Coronary artery (tissue), 2 donors: ENCODE data around the gene ABCC9.

ENCODE experiments used
- DNase-seq: peaks from one replicate; pipeline ENCODE4 v3.0.0-alpha.2; 2017; ENCODE audit warnings: low spot score
- H3K27ac ChIP-seq, 2 donors: fragments of 200-600 bp; sonication (generic); one replicate each; pipeline ENCODE4 v1.5.1; 2016 to 2019
- H3K4me3 ChIP-seq: fragments of 200-600 bp; sonication (generic); 2 replicates; pipeline ENCODE4 v1.5.1; 2016; ENCODE audit warnings: mild to moderate bottlenecking, moderate library complexity
- TF ChIP-seq, protein P1 (sequence below): fragments of 200-600 bp; sonication (generic); IDR thresholded peaks from one replicate; pipeline ENCODE4 v1.5.1; 2019; ENCODE audit warnings: antibody characterized with exemption

ABCC9 gene

DNA sequence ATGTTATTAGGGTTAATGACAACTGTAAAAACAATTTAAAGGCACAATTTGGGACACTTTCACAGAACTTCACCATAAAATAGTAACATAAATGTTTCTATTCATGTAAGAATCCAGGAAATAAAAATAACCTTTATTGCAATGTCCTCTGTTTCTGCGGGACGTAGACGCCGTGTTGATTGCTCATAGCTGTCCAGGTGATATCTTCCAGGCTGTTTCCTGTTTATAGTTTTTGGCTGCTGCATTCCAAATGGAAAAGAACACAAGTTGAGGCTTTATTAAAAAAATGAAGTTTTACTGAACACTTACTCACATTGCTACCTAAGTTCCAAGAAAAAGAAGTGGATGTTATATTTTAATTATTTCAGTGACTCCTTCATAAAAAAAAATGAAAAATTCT, 58.6 kb downstream of the ABCC9 start:
- no peak overlapping the region for H3K4me3 ChIP-seq
- TF ChIP-seq, protein P1, sequence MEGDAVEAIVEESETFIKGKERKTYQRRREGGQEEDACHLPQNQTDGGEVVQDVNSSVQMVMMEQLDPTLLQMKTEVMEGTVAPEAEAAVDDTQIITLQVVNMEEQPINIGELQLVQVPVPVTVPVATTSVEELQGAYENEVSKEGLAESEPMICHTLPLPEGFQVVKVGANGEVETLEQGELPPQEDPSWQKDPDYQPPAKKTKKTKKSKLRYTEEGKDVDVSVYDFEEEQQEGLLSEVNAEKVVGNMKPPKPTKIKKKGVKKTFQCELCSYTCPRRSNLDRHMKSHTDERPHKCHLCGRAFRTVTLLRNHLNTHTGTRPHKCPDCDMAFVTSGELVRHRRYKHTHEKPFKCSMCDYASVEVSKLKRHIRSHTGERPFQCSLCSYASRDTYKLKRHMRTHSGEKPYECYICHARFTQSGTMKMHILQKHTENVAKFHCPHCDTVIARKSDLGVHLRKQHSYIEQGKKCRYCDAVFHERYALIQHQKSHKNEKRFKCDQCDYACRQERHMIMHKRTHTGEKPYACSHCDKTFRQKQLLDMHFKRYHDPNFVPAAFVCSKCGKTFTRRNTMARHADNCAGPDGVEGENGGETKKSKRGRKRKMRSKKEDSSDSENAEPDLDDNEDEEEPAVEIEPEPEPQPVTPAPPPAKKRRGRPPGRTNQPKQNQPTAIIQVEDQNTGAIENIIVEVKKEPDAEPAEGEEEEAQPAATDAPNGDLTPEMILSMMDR, result no peak
- H3K27ac ChIP-seq, result no peak overlapping the region
- DNase-seq, result no peak

DNA sequence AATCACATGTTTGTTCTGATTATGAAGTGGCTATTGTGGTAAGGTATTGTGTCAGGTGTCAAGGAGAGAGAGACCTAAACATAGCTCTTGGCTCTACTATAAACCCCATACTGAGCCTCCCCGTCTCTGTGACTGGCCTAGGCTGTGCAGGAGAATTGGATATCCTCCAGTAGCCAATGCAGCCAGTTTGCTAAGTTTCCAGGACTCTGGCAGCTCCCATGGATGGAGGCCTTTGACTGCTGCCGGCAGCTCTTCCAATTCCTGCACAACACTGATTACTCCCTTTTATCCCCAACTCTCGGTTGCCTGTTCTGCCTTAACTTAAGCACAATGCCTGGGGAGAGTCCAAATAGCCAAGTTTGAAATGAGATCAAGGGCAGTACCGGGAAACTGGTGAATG, 59.3 kb downstream of the ABCC9 start:
- Histone ChIP-seq H3K27ac (no peak overlapping the region), H3K4me3 (no peak overlapping the region)
- DNase-seq, result peak; percentile 68
- TF ChIP-seq, protein P1, result no peak

DNA sequence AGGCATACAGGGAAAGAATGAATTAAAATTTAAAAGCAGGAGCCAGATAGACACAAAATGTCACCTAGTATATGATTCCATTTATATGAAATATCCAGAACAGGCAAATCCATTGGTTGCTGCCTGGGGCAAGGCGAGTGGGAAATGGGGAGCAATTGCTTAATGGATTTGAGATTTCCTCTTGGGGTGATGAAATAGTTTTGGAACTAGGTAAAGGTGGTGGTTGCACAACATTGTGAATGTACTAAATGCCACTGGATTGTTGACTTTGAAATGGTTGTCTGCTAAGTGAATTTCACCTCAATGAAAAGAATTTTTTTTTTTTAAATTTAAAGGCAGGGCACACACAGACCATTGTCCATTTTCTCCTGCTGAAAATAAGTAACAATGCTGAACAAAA, 61.9 kb downstream of the ABCC9 start:
- TF ChIP-seq, protein P1, result no peak
- Histone ChIP-seq H3K4me3 (no peak overlapping the region), H3K27ac (no peak overlapping the region)
- DNase-seq, result no peak

DNA sequence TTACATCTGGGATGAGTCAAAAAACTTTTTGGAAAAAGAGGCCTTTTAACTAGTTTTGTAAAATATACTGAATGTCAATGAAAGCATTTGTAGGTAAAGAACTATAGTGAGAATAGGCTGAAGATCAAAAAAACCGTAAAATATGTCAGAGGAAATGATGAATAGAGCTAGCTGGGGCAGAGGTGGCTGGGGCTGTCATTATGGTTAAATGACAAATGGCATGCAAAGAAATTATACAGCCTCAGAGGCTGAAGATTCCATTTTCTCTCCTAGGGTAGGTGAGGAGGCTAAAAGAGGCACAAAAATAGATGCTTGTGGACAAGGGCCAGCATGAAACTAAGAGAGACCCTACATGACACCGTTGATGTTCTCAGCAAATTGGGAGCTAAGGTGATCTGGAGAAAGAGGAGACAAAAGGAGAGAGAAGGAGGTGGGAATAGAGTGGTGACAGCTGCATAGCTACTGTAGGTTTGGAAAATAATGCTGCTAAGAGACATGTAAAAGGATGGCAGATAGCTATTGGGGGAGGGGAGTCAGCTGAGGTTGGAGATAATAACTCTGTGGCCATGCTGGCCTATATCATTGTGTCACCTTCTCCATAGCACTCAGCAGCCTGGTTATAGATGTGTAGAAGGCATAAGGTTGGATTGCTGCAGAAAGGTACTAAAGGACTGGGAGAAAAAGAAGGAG, 63.8 kb downstream of the ABCC9 start:
- TF ChIP-seq, protein P1, result no peak
- no peak overlapping the region for H3K27ac ChIP-seq
- H3K4me3 ChIP-seq, result no peak overlapping the region
- no peak for DNase-seq

DNA sequence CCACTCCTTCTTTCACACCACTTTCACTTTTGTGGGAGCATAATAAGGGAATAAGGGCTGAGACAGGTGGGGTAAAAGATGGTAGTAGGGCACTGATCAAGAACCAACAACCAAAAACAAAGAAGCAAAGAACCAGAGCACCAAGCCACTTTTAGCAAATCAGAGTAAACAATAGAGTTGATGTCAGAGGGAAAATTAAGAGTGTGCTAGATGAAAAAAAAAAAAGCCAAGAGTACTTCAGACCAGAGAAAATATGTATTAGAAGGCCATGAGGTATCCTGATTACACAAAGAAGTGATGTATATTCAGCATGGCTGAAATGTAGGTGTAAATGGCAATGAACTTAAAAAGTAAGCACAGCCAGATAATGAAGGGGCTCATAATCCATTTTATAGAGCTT, 75.4 kb downstream of the ABCC9 start:
- TF ChIP-seq, protein P1, result no peak
- Histone ChIP-seq H3K4me3 (no peak overlapping the region), H3K27ac (no peak overlapping the region)
- DNase-seq, result no peak

DNA sequence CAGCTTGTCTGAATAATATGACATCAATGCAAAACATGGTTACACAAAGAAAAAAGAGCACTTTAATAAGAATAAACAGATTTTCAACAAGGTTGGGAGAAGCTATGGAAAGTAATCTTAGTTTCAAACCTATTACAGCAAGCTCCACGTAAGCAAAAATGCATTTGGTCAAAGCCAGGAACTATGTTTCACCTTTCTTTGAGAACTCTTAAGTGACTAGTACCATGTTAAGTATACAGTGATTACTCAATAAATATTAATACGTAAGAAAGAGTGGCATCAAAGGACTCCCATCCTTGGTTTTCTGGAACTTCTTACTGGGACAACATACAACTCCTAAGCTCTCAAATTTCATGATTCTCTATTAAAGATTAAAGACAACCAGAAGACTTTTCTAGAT, 80.7 kb downstream of the ABCC9 start:
- DNase-seq, result no peak
- H3K27ac ChIP-seq, result no peak overlapping the region
- TF ChIP-seq, protein P1, result no peak
- H3K4me3 ChIP-seq, result no peak overlapping the region

DNA sequence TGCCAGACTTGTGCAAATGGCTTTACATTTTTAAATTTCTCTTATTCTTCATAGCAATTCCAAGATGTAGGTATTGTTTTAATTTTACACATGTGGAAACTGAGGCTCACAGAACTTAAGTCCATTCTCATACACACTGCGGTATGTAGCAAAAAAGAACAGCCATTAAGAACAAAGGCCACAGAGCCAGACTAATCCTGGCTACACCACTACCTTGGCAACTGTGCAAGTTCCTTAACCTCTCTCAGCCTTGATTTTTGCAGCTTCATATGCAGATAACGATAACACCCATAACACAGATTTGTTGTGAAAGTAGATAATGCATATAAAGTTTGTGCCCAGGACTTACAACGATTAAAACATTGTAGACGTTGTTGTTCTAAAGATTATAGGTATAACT, 81.1 kb downstream of the ABCC9 start:
- DNase-seq, result no peak
- TF ChIP-seq, protein P1, result no peak
- H3K4me3 ChIP-seq, result no peak overlapping the region
- H3K27ac ChIP-seq, result no peak overlapping the region
